Endothelial cell of umbilical vein (primary cell): ENCODE results near the gene ADGRD1. TPM values are rescaled to one million over a fixed set of nuclear protein-coding genes. Genes with fewer than 3 reads are reported as not detected.

Source experiments
- BruUV-seq: library from RNA; stranded (reverse); fragments of 400-500 nt; replicated peaks from 2 replicates; lab custom pipeline; 2021; lab: Mats Ljungman, UMichigan
- CTCF ChIA-PET: fragments of 300-600, 350-600 bp; sonication (Branson Sonifier 250); formaldehyde crosslinking; loops from one replicate; lab custom pipeline; 2021; ENCODE audit warnings: antibody characterized with exemption, inconsistent platforms; lab: Charles Lee
- POLR2A ChIA-PET: fragments of 300-600, 350-600 bp; sonication (Branson Sonifier 250); formaldehyde crosslinking; loops from one replicate; lab custom pipeline; 2021; ENCODE audit warnings: antibody characterized with exemption, inconsistent platforms; lab: Charles Lee
- DNase-seq: peaks from one replicate; pipeline ENCODE4 v3.0.0-alpha.2; 2011; ENCODE audit warnings: low read depth, low spot score
- FAIRE-seq: peaks from 2 replicates; lab custom pipeline; 2011; peaks lifted over from hg19 to GRCh38; lab: Jason Lieb, UNC
- H2AFZ ChIP-seq: 2 replicates; pipeline ENCODE4 v1.6.0; 2012; ENCODE audit warnings: low read depth, low read length, control low read depth, inconsistent platforms
- H3K27ac ChIP-seq: 2 replicates; pipeline ENCODE4 v1.5.1; 2011; ENCODE audit warnings: low read depth, mild to moderate bottlenecking, control low read depth, low read length, moderate library complexity; ENCODE audit not compliant: insufficient read depth
- H3K27me3 ChIP-seq, 2 experiments: 2 replicates each; pipeline versions ENCODE4 v1.6.0 to v1.6.1; 2011; ENCODE audit warnings: low read length in 2 of 2, mixed read lengths in 1 of 2; ENCODE audit not compliant: control insufficient read depth in 2 of 2, insufficient read depth in 2 of 2
- H3K36me3 ChIP-seq, 2 experiments: 2 replicates in 1 of 2; 3 replicates in 1 of 2; pipeline ENCODE4 v1.5.1; 2011; ENCODE audit warnings: low read length in 2 of 2, mild to moderate bottlenecking in 1 of 2, moderate library complexity in 1 of 2; ENCODE audit not compliant: control insufficient read depth in 2 of 2, insufficient read depth in 2 of 2; ENCODE audit errors: extremely low read depth in 1 of 2
- H3K4me1 ChIP-seq: 3 replicates; pipeline ENCODE4 v1.5.1; 2011; ENCODE audit warnings: mild to moderate bottlenecking, low read length; ENCODE audit not compliant: control insufficient read depth, insufficient read depth; ENCODE audit errors: extremely low read depth
- H3K4me2 ChIP-seq: 2 replicates; pipeline ENCODE4 v1.6.1; 2011; ENCODE audit warnings: low read length, control low read depth, mixed read lengths; ENCODE audit not compliant: insufficient read depth
- H3K4me3 ChIP-seq, 3 experiments: fragments of 200-600 bp in 1 of 3; sonication (generic), shearing (Covaris generic) in 1 of 3; replicated peaks in 1 of 3; 2 replicates each; pipeline ENCODE4 v1.5.1; 2011 to 2016; ENCODE audit warnings: control low read depth in 3 of 3, low read length in 3 of 3, mild to moderate bottlenecking in 2 of 3, inconsistent platforms in 1 of 3, low read depth in 1 of 3, moderate library complexity in 1 of 3; ENCODE audit not compliant: insufficient read depth in 1 of 3
- H3K79me2 ChIP-seq: 2 replicates; pipeline ENCODE4 v1.6.0; 2012; ENCODE audit warnings: low read length, inconsistent platforms; ENCODE audit not compliant: control insufficient read depth, insufficient read depth
- H3K9ac ChIP-seq: replicated peaks from 2 replicates; pipeline ENCODE3; 2011; ENCODE audit warnings: low read length, control low read depth; ENCODE audit not compliant: insufficient read depth; ENCODE audit errors: extremely low read depth
- H3K9me1 ChIP-seq: replicated peaks from 3 replicates; pipeline ENCODE4 v1.6.0; 2011; ENCODE audit warnings: mild to moderate bottlenecking, low read length; ENCODE audit not compliant: control insufficient read depth, insufficient read depth; ENCODE audit errors: extremely low read depth
- H3K9me3 ChIP-seq: replicated peaks from 2 replicates; pipeline ENCODE4 v1.5.1; 2012; ENCODE audit warnings: low read length, inconsistent platforms; ENCODE audit not compliant: control insufficient read depth, insufficient read depth
- H4K20me1 ChIP-seq: replicated peaks from 2 replicates; pipeline ENCODE3; 2011; ENCODE audit warnings: mild to moderate bottlenecking, low read length; ENCODE audit not compliant: control insufficient read depth, insufficient read depth; ENCODE audit errors: extremely low read depth
- EZH2 ChIP-seq: IDR thresholded peaks from 2 replicates; pipeline ENCODE4 v1.6.1; 2012; ENCODE audit warnings: borderline replicate concordance, low read depth, mild to moderate bottlenecking, moderate library complexity, low read length, inconsistent platforms; ENCODE audit not compliant: severe bottlenecking
- FOS ChIP-seq: IDR thresholded peaks from 2 replicates; pipeline ENCODE4 v1.6.1; 2011; ENCODE audit warnings: mild to moderate bottlenecking, low read length, moderate library complexity, borderline replicate concordance; ENCODE audit not compliant: insufficient read depth
- GATA2 ChIP-seq: IDR thresholded peaks from 2 replicates; pipeline ENCODE4 v1.7.0; 2011; ENCODE audit warnings: low read depth, mild to moderate bottlenecking, moderate library complexity, mixed read lengths, low read length; ENCODE audit not compliant: insufficient read length, insufficient read depth
- JUN ChIP-seq: IDR thresholded peaks from 2 replicates; pipeline ENCODE4 v1.6.1; 2011; ENCODE audit warnings: borderline replicate concordance, low read depth; ENCODE audit not compliant: insufficient read length, insufficient read depth
- MYC ChIP-seq: IDR thresholded peaks from one replicate; pipeline ENCODE4 v1.6.1; 2011; ENCODE audit warnings: mild to moderate bottlenecking, low read depth, low read length
- POLR2A ChIP-seq: IDR thresholded peaks from 2 replicates; pipeline ENCODE4 v1.6.1; 2012; ENCODE audit warnings: low read depth, mild to moderate bottlenecking, control low read depth, low read length
- POLR2AphosphoS5 ChIP-seq: IDR thresholded peaks from 2 replicates; pipeline ENCODE4 v1.6.1; 2012; ENCODE audit warnings: low read depth, mild to moderate bottlenecking, control low read depth, low read length, moderate library complexity; ENCODE audit not compliant: insufficient read depth
- dilution Hi-C: fragments of 300-500 bp; cut with MboI; formaldehyde crosslinking; loops from one replicate; pipeline ENCODE4 v1.15.0; 2019; ENCODE audit warnings: low sequenced_read_pairs; ENCODE audit not compliant: extremely low pct_ligation_motif_present
- intact Hi-C: fragments of 100-400 bp; cut with micrococcal nuclease; formaldehyde crosslinking; loops from one replicate; pipeline ENCODE4 v1.10.0; 2022
- polyA plus RNA-seq, 4 experiments: library from polyadenylated mRNA; depleted of rRNA in 3 of 4; stranded (reverse) in 3 of 4; unstranded in 1 of 4; fragments of >200 nt; gene quantifications; 2 replicates each; pipeline versions ENCODE4 v1.2.1 to v1.2.3, GENCODE V29; 2011 to 2012; ENCODE audit warnings: missing spikeins in 1 of 4
- total RNA-seq: library from RNA; stranded (reverse); gene quantifications from 2 replicates; pipeline ENCODE4 v1.2.3, GENCODE V29; 2021
- TF ChIP-seq, protein P1 (sequence below): IDR thresholded peaks from 2 replicates; pipeline ENCODE4 v1.6.1; 2011; ENCODE audit not compliant: insufficient read depth, insufficient read length
- TF ChIP-seq, protein P2 (sequence below), 2 donors: IDR thresholded peaks; 1 replicate in 1 of 2; 2 replicates in 1 of 2; pipeline ENCODE4 v1.5.1; 2011; ENCODE audit warnings: low read length in 2 of 2, mild to moderate bottlenecking in 2 of 2, moderate library complexity in 2 of 2, control low read depth in 1 of 2, inconsistent platforms in 1 of 2, low read depth in 1 of 2; ENCODE audit not compliant: insufficient read depth in 1 of 2; ENCODE audit errors: extremely low read depth in 1 of 2

The ADGRD1 gene
- total and polyA plus RNA-seq, 2 donors (not counting 3 experiments of a cell fraction or from before 2014, with no cell fraction given): 0.07 TPM; not detected in 1

DNA sequence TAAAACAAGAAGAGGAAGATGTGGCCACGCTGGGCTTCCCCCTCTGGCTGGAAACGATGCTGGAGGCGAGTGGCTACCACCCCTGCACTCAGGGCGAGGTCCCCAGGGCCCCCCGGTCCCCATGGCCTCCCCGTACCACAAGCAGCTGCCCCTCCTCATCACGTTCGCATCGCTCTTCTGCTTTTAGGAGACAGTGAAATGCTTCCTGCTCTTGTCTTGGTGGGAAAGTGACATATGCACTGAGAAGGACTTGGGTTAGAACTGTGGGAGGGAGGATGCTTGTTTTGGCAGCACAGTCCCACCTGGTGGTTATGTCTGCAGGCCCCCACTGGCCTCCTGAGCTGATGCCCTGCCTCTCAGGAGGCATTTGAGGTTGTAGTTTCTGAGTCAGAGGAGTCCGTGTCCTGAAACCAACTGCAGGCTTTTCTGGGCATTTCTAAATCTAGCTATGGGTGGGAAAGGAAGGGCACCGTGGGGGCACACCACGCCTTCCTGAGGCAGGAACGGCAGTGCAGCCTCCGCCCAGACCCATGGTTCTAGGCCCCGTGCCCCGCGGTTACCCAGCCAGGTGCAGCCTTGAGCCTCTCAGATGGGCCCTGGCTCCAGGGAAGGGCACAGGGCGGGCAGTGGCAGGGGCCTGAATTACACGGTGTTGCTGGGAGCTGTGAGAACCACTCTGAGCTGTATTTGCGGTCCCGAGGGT, 139.3 kb downstream of the ADGRD1 start:
- dilution Hi-C loops (no loop called here), intact Hi-C loops (no loop called here)
- H4K20me1 ChIP-seq: no peaks in the 10 kb centered on the region
- TF ChIP-seq, protein P1, sequence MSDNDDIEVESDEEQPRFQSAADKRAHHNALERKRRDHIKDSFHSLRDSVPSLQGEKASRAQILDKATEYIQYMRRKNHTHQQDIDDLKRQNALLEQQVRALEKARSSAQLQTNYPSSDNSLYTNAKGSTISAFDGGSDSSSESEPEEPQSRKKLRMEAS: no peak
- TF ChIP-seq EZH2: no peak
- TF ChIP-seq, protein P2, sequence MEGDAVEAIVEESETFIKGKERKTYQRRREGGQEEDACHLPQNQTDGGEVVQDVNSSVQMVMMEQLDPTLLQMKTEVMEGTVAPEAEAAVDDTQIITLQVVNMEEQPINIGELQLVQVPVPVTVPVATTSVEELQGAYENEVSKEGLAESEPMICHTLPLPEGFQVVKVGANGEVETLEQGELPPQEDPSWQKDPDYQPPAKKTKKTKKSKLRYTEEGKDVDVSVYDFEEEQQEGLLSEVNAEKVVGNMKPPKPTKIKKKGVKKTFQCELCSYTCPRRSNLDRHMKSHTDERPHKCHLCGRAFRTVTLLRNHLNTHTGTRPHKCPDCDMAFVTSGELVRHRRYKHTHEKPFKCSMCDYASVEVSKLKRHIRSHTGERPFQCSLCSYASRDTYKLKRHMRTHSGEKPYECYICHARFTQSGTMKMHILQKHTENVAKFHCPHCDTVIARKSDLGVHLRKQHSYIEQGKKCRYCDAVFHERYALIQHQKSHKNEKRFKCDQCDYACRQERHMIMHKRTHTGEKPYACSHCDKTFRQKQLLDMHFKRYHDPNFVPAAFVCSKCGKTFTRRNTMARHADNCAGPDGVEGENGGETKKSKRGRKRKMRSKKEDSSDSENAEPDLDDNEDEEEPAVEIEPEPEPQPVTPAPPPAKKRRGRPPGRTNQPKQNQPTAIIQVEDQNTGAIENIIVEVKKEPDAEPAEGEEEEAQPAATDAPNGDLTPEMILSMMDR (IDR thresholded peaks at IDR 0.05; ENCODE audit: extremely low read depth in 1 of 2, insufficient read depth in 1 of 2, low read depth in 1 of 2, low read length in 2 of 2): no peak
- no peak for TF ChIP-seq GATA2
- TF ChIP-seq JUN: no peak
- TF ChIP-seq POLR2A: no peak
- TF ChIP-seq FOS: no peak
- no peak for TF ChIP-seq MYC
- TF ChIP-seq POLR2AphosphoS5: no peak
- no TSS peak for BruUV-seq
- H3K9ac ChIP-seq: no peak overlapping the region
- CTCF ChIA-PET: no interaction called here
- H3K9me3 ChIP-seq: no peaks in the 10 kb centered on the region
- no peaks in the 10 kb centered on the region for H3K36me3 ChIP-seq
- POLR2A ChIA-PET: no interaction called here
- no peaks in the 10 kb centered on the region for H3K4me1 ChIP-seq
- H3K27me3 ChIP-seq: no peaks in the 10 kb centered on the region
- no peak overlapping the region for H3K4me2 ChIP-seq
- H3K9me1 ChIP-seq: no peaks in the 10 kb centered on the region
- H3K4me3 ChIP-seq: no peak overlapping the region
- H3K79me2 ChIP-seq: no peaks in the 10 kb centered on the region
- no peak for FAIRE-seq
- no peak overlapping the region for H3K27ac ChIP-seq
- no peak overlapping the region for H2AFZ ChIP-seq
- no peak for DNase-seq
